ENCODE data around the gene DEFB132. TPM values are rescaled to one million over a fixed set of nuclear protein-coding genes. Genes with fewer than 3 reads are reported as not detected.
A peak's percentile ranks its signal among the peaks of the same experiment; 100 is the strongest.

Gene DEFB132
- total and polyA plus RNA-seq, 2 of the 13 experiments (the other 11 are each of a cell fraction or from before 2014, with no cell fraction given) = not detected

DNA sequence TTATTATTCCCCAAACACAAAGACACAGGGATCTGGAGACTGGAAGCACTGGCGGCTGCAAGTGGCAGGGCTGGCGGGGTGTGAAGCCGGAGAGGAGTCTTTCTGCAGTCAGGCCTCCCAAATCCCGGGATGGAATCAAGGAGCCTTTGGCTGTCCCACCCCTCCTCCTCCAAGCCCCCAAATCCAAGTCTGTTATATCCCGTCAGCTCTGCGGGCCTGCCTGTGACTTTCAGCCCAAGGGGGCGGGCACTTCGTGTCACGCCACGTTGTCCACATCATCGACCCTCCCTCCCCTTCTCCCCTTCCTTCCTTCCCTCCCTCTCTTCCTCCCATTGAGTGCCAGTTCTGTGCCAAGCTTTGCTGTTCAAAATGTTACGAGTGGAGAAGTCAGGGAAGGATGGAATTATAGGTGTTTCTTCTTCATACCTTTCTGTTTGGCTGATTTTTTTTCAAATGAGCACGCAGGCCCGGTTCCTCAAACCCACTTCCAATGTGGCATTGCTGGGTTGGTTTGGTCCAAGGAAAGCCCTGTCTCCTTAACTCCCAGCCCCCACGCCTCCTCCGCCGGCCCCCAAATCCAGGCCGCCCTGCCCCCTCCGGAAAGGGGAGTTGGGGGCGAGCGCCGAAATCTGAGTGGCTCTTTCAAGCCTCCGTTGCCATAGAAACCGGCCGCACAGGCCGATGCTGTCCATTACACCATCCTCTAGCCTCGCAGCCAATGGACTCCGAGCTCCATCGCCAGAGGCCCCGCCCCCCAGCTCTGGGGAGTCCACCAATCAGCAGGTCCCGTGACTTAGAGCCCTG is 52.5 kb downstream of the DEFB132 start (continued):
- peak; percentile 86 for TF ChIP-seq ZSCAN25 (CRISPR knock-in tag; IDR thresholded peaks at IDR 0.05)
- TF ChIP-seq, protein P1, sequence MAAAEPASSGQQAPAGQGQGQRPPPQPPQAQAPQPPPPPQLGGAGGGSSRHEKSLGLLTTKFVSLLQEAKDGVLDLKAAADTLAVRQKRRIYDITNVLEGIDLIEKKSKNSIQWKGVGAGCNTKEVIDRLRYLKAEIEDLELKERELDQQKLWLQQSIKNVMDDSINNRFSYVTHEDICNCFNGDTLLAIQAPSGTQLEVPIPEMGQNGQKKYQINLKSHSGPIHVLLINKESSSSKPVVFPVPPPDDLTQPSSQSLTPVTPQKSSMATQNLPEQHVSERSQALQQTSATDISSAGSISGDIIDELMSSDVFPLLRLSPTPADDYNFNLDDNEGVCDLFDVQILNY (CRISPR knock-in tag; conservative IDR thresholded peaks at IDR 0.05) = no peak
- TF ChIP-seq HNRNPUL1 (IDR thresholded peaks at IDR 0.05; ENCODE audit: low read depth, low read length) = no peak
- TF ChIP-seq, protein P2, sequence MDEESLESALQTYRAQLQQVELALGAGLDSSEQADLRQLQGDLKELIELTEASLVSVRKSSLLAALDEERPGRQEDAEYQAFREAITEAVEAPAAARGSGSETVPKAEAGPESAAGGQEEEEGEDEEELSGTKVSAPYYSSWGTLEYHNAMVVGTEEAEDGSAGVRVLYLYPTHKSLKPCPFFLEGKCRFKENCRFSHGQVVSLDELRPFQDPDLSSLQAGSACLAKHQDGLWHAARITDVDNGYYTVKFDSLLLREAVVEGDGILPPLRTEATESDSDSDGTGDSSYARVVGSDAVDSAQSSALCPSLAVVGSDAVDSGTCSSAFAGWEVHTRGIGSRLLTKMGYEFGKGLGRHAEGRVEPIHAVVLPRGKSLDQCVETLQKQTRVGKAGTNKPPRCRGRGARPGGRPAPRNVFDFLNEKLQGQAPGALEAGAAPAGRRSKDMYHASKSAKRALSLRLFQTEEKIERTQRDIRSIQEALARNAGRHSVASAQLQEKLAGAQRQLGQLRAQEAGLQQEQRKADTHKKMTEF (CRISPR knock-in tag; IDR thresholded peaks at IDR 0.05) = 0 out of 2 replicates have a peak, but pooled peaks have one; percentile 32
- TF ChIP-seq ZNF282 (IDR thresholded peaks at IDR 0.05; ENCODE audit: partially characterized antibody) = no peak
- peak; percentile 62; the same call in 1 of the 2 replicates for TF ChIP-seq HIVEP1 (CRISPR knock-in tag; IDR thresholded peaks at IDR 0.05)
- TF ChIP-seq SCMH1 (CRISPR knock-in tag; IDR thresholded peaks at IDR 0.05; ENCODE audit: borderline replicate concordance) = no peak
- peak; percentile 61; the same call in 1 of the 2 replicates for TF ChIP-seq ERF (CRISPR knock-in tag; IDR thresholded peaks at IDR 0.05)
- no peak for TF ChIP-seq CENPX (CRISPR knock-in tag; IDR thresholded peaks at IDR 0.05)
- TF ChIP-seq KDM4B (CRISPR knock-in tag; IDR thresholded peaks at IDR 0.05) = 0 out of 2 replicates have a peak, but pooled peaks have one; percentile 16
- no peak for TF ChIP-seq ZNF260 (CRISPR knock-in tag; IDR thresholded peaks at IDR 0.05; ENCODE audit: borderline replicate concordance, low read depth)
- no peak for TF ChIP-seq MAF1 (CRISPR knock-in tag; IDR thresholded peaks at IDR 0.05; ENCODE audit: borderline replicate concordance)
- TF ChIP-seq ZNF256 (CRISPR knock-in tag; conservative IDR thresholded peaks at IDR 0.05) = no peak
- TF ChIP-seq SRF (IDR thresholded peaks at IDR 0.05; ENCODE audit: low read depth, low read length) = no peak
- no peak for TF ChIP-seq ZFAT (CRISPR knock-in tag; conservative IDR thresholded peaks at IDR 0.05)
- TF ChIP-seq ZNF24 (IDR thresholded peaks at IDR 0.05) = no peak
- 0 out of 2 replicates have a peak, but pooled peaks have one; percentile 56 for TF ChIP-seq EHMT2 (IDR thresholded peaks at IDR 0.05; ENCODE audit: borderline replicate concordance, low read depth, low read length)
- no peak for TF ChIP-seq FOXA1 (IDR thresholded peaks at IDR 0.05)
- TF ChIP-seq FOXA1 (CRISPR knock-in tag; IDR thresholded peaks at IDR 0.05) = peak; percentile 13; the same call in 1 of the 2 replicates
- TF ChIP-seq, protein P3, sequence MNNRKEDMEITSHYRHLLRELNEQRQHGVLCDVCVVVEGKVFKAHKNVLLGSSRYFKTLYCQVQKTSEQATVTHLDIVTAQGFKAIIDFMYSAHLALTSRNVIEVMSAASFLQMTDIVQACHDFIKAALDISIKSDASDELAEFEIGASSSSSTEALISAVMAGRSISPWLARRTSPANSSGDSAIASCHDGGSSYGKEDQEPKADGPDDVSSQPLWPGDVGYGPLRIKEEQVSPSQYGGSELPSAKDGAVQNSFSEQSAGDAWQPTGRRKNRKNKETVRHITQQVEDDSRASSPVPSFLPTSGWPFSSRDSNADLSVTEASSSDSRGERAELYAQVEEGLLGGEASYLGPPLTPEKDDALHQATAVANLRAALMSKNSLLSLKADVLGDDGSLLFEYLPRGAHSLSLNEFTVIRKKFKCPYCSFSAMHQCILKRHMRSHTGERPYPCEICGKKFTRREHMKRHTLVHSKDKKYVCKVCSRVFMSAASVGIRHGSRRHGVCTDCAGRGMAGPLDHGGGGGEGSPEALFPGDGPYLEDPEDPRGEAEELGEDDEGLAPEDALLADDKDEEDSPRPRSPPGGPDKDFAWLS (CRISPR knock-in tag; IDR thresholded peaks at IDR 0.05; ENCODE audit: borderline replicate concordance) = no peak
- TF ChIP-seq, protein P4, sequence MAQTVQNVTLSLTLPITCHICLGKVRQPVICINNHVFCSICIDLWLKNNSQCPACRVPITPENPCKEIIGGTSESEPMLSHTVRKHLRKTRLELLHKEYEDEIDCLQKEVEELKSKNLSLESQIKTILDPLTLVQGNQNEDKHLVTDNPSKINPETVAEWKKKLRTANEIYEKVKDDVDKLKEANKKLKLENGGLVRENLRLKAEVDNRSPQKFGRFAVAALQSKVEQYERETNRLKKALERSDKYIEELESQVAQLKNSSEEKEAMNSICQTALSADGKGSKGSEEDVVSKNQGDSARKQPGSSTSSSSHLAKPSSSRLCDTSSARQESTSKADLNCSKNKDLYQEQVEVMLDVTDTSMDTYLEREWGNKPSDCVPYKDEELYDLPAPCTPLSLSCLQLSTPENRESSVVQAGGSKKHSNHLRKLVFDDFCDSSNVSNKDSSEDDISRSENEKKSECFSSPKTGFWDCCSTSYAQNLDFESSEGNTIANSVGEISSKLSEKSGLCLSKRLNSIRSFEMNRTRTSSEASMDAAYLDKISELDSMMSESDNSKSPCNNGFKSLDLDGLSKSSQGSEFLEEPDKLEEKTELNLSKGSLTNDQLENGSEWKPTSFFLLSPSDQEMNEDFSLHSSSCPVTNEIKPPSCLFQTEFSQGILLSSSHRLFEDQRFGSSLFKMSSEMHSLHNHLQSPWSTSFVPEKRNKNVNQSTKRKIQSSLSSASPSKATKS (CRISPR knock-in tag; IDR thresholded peaks at IDR 0.05) = no peak
- TF ChIP-seq ZNF350 (CRISPR knock-in tag; IDR thresholded peaks at IDR 0.05; ENCODE audit: borderline replicate concordance, low read depth) = no peak; the same call in 1 of the 2 replicates
- TF ChIP-seq ZMYM2 (CRISPR knock-in tag; IDR thresholded peaks at IDR 0.05) = no peak

Measured in HepG2 (cell line).